HL-60 (cell line): ENCODE results near the gene BCAP29.

ENCODE experiments used
- DNase-seq, 2 experiments: peaks; one replicate each; pipeline ENCODE4 v3.0.0-alpha.2; 2010 to 2020; ENCODE audit warnings: low read depth in 1 of 2, low spot score in 1 of 2
- H3K27ac ChIP-seq: fragments of 250-450 bp; sonication (Bioruptor Pico); replicated peaks from 2 replicates; pipeline ENCODE4 v1.5.1; 2020; ENCODE audit warnings: mild to moderate bottlenecking, moderate library complexity
- H3K27me3 ChIP-seq: fragments of 250-450 bp; sonication (Bioruptor Pico); 2 replicates; pipeline ENCODE4 v1.5.1; 2021; ENCODE audit warnings: mild to moderate bottlenecking, moderate library complexity; ENCODE audit not compliant: insufficient read depth, poor library complexity, severe bottlenecking
- H3K4me3 ChIP-seq: replicated peaks from 2 replicates; pipeline ENCODE4 v1.5.1; 2011; ENCODE audit warnings: mild to moderate bottlenecking, control low read depth, low read length; ENCODE audit not compliant: insufficient read depth
- CTCF ChIP-seq: IDR thresholded peaks from one replicate; pipeline ENCODE4 v1.5.1; 2011; ENCODE audit warnings: low read length, control low read depth, inconsistent platforms; ENCODE audit not compliant: insufficient read depth
- GABPA ChIP-seq: IDR thresholded peaks from 2 replicates; pipeline ENCODE4 v1.6.1; 2012; ENCODE audit warnings: low read depth
- POLR2AphosphoS5 ChIP-seq: IDR thresholded peaks from 2 replicates; pipeline ENCODE4 v1.6.1; 2012; ENCODE audit warnings: low read depth
- REST ChIP-seq: IDR thresholded peaks from 2 replicates; pipeline ENCODE4 v1.6.1; 2012; ENCODE audit warnings: low read depth; ENCODE audit not compliant: insufficient replicate concordance
- SPI1 ChIP-seq: IDR thresholded peaks from 2 replicates; pipeline ENCODE4 v1.6.1; 2012; ENCODE audit warnings: low read depth, mild to moderate bottlenecking, borderline replicate concordance

Gene BCAP29

GRCh38 chr7:107538001-107538400 is 42.0 kb upstream of the BCAP29 start:
- DNase-seq: no peak
- TF ChIP-seq REST (no peak), SPI1 (no peak), POLR2AphosphoS5 (no peak), GABPA (no peak), CTCF (no peak)
- Histone ChIP-seq H3K27ac (no peak overlapping the region), H3K4me3 (no peak overlapping the region), H3K27me3 (no peaks in the 10 kb centered on the region)

GRCh38 chr7:107543338-107543993 is 36.6 kb upstream of the BCAP29 start:
- DNase-seq: no peak
- H3K4me3 ChIP-seq: no peak overlapping the region
- H3K27ac ChIP-seq: no peak overlapping the region
- H3K27me3 ChIP-seq: no peaks in the 10 kb centered on the region
- TF ChIP-seq REST (no peak), GABPA (no peak), SPI1 (no peak), POLR2AphosphoS5 (no peak), CTCF (no peak)

- Histone ChIP-seq H3K4me3 (no peak overlapping the region), H3K27me3 (no peaks in the 10 kb centered on the region), H3K27ac (no peak overlapping the region)
- TF ChIP-seq GABPA (no peak), POLR2AphosphoS5 (no peak), REST (no peak), CTCF (no peak), SPI1 (no peak)
- no peak for DNase-seq
These were observed 35.0 kb upstream of the BCAP29 start for GRCh38 chr7:107544848-107545591.
